HEK293 (cell line): ENCODE data around the gene DCLK1.
"Not testable (repeated sequence)": the region's sequence is repeated elsewhere in the genome, so short reads cannot be mapped to it uniquely, and the experiment has no call there.

Experiments used
- CTCF ChIA-PET: fragments of 350-600 bp; formaldehyde crosslinking; extraction: SDS; loops from one replicate; lab custom pipeline; 2021; ENCODE audit warnings: antibody characterized with exemption; lab: Yijun Ruan, JAX
- POLR2A ChIA-PET: fragments of 300-600 bp; formaldehyde crosslinking; extraction: SDS; loops from one replicate; lab custom pipeline; 2020; ENCODE audit warnings: antibody characterized with exemption, inconsistent platforms; lab: Yijun Ruan, JAX
- H3K27ac ChIP-seq: fragments of 200-500 bp; sonication (Bioruptor generic); 2 replicates; pipeline ENCODE4 v1.5.1; 2014; ENCODE audit warnings: low read depth, low read length, control low read depth, inconsistent platforms; ENCODE audit errors: extremely low read depth
- H3K36me3 ChIP-seq, 2 experiments: fragments of 200-500 bp in 1 of 2; sonication (Bioruptor generic) in 1 of 2; 1 replicate in 1 of 2; 2 replicates in 1 of 2; pipeline ENCODE4 v1.5.1; 2014 to 2017; ENCODE audit warnings: inconsistent platforms in 2 of 2, low read length in 2 of 2; ENCODE audit not compliant: control insufficient read depth in 2 of 2, insufficient read depth in 1 of 2
- H3K4me1 ChIP-seq: fragments of 200-500 bp; sonication (Bioruptor generic); 2 replicates; pipeline ENCODE4 v1.5.1; 2014; ENCODE audit warnings: mild to moderate bottlenecking, low read length, inconsistent platforms; ENCODE audit not compliant: control insufficient read depth, insufficient read depth
- H3K4me3 ChIP-seq: 2 replicates; pipeline ENCODE4 v1.5.1; 2011; ENCODE audit warnings: low read depth, mild to moderate bottlenecking, control low read depth, low read length, moderate library complexity
- H3K9me3 ChIP-seq: fragments of 200-500 bp; sonication (Bioruptor generic); 2 replicates; pipeline ENCODE4 v1.5.1; 2014; ENCODE audit warnings: low read depth, low read length, inconsistent platforms; ENCODE audit not compliant: control insufficient read depth, insufficient read depth
- PRDM2 ChIP-seq: fragments of 450-650 bp; formaldehyde crosslinking; IDR thresholded peaks from 2 replicates; pipeline ENCODE4 v1.5.1; 2016; ENCODE audit warnings: missing biosample characterization, missing genetic modification characterization, borderline replicate concordance
- SETDB1 ChIP-seq: IDR thresholded peaks from one replicate; pipeline ENCODE4 v1.6.1; 2017; ENCODE audit warnings: mild to moderate bottlenecking, low read length, moderate library complexity, mixed read lengths; ENCODE audit not compliant: insufficient read length
- ZBTB21 ChIP-seq: fragments of 450-650 bp; formaldehyde crosslinking; IDR thresholded peaks from 2 replicates; pipeline ENCODE4 v1.5.1; 2017; ENCODE audit warnings: missing biosample characterization, missing genetic modification characterization
- ZFP41 ChIP-seq: fragments of 450-650 bp; formaldehyde crosslinking; IDR thresholded peaks from 2 replicates; pipeline ENCODE4 v1.5.1; 2016; ENCODE audit warnings: missing biosample characterization, missing genetic modification characterization, borderline replicate concordance
- ZNF132 ChIP-seq: fragments of 450-650 bp; formaldehyde crosslinking; IDR thresholded peaks from 2 replicates; pipeline ENCODE4 v1.5.1; 2017; ENCODE audit warnings: missing biosample characterization, missing genetic modification characterization, borderline replicate concordance
- ZNF37A ChIP-seq: fragments of 450-650 bp; IDR thresholded peaks from 2 replicates; pipeline ENCODE4 v1.5.1; 2018; ENCODE audit warnings: missing biosample characterization, missing genetic modification characterization
- ZNF626 ChIP-seq: fragments of 450-650 bp; sonication (Bioruptor Pico); formaldehyde crosslinking; IDR thresholded peaks from 2 replicates; pipeline ENCODE4 v1.5.1; 2018; ENCODE audit warnings: missing biosample characterization, missing genetic modification characterization, inconsistent platforms
- ZSCAN23 ChIP-seq: fragments of 450-650 bp; formaldehyde crosslinking; IDR thresholded peaks from 2 replicates; pipeline ENCODE4 v1.5.1; 2016; ENCODE audit warnings: missing biosample characterization, missing genetic modification characterization
- TF ChIP-seq, protein P1 (sequence below): fragments of 450-650 bp; formaldehyde crosslinking; conservative IDR thresholded peaks from 2 replicates; pipeline ENCODE4 v1.5.1; 2016; ENCODE audit warnings: low read depth, missing biosample characterization, missing genetic modification characterization

DCLK1 gene

DNA sequence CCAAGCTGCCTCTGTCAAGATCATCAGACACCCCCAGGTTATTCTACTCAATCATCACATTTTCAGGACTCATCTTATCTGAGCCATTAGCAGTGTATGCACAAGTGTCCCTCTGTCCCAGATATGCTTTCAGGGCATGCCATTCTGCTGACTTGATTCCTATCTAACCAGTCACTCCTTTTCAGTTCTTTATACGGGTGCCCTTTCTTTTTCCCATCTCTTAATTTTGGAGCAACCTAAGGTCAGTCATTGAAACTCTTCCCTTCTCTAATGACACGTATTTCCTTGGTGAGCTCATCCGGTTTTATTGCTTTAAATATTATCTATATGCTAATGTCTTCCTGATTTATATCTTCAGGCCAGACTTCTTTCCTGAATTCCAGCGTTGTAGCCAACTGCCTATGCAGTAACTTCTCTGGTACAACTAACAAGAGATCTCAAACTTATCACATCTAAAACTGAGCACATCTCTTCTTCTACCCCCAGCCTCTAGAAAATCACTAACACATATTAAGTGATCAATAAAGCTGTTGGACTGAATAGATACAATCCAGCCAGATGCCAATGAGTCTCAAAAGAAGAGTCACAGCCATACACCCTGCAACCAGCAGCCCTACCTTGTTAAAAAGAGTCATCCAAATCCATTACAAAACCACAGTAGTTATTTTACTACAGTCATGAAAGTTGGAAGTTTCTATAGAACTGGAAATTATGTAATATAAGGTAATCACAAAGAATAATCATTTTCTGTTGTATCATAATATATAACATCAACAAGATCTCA lies 58.8 kb downstream of the DCLK1 start:
- H3K9me3 ChIP-seq = no peaks in the 10 kb centered on the region
- H3K36me3 ChIP-seq = no peaks in the 10 kb centered on the region
- H3K4me1 ChIP-seq = no peaks in the 10 kb centered on the region
- H3K27ac ChIP-seq = no peak overlapping the region
- POLR2A ChIA-PET = no interaction called here
- H3K4me3 ChIP-seq = no peak overlapping the region
- no peak for TF ChIP-seq ZSCAN23 (tag by site-specific recombination)
- no peak for TF ChIP-seq ZNF37A (tag by site-specific recombination)
- TF ChIP-seq SETDB1 = no peak
- TF ChIP-seq ZFP41 (tag by site-specific recombination) = no peak
- TF ChIP-seq ZNF626 (tag by site-specific recombination) = no peak
- TF ChIP-seq, protein P1, sequence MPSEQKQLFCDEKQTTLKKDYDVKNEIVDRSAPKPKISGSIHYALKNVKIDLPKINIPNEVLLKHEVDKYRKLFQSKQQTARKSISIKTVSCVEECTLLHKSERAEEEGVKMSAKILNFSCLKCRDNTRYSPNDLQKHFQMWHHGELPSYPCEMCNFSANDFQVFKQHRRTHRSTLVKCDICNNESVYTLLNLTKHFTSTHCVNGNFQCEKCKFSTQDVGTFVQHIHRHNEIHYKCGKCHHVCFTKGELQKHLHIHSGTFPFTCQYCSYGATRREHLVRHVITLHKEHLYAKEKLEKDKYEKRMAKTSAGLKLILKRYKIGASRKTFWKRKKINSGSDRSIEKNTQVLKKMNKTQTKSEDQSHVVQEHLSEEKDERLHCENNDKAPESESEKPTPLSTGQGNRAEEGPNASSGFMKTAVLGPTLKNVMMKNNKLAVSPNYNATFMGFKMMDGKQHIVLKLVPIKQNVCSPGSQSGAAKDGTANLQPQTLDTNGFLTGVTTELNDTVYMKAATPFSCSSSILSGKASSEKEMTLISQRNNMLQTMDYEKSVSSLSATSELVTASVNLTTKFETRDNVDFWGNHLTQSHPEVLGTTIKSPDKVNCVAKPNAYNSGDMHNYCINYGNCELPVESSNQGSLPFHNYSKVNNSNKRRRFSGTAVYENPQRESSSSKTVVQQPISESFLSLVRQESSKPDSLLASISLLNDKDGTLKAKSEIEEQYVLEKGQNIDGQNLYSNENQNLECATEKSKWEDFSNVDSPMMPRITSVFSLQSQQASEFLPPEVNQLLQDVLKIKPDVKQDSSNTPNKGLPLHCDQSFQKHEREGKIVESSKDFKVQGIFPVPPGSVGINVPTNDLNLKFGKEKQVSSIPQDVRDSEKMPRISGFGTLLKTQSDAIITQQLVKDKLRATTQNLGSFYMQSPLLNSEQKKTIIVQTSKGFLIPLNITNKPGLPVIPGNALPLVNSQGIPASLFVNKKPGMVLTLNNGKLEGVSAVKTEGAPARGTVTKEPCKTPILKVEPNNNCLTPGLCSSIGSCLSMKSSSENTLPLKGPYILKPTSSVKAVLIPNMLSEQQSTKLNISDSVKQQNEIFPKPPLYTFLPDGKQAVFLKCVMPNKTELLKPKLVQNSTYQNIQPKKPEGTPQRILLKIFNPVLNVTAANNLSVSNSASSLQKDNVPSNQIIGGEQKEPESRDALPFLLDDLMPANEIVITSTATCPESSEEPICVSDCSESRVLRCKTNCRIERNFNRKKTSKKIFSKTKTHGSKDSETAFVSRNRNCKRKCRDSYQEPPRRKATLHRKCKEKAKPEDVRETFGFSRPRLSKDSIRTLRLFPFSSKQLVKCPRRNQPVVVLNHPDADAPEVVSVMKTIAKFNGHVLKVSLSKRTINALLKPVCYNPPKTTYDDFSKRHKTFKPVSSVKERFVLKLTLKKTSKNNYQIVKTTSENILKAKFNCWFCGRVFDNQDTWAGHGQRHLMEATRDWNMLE (tag by site-specific recombination) = no peak
- no peak for TF ChIP-seq ZNF132 (tag by site-specific recombination)
- no peak for TF ChIP-seq PRDM2
- no peak for TF ChIP-seq ZBTB21 (tag by site-specific recombination)
- CTCF ChIA-PET = interaction anchor here (0.6 kb wide), 1 partner anchor 22 kb away, joined by 5 read pairs; no protein-coding TSS in a partner anchor

GRCh38 chr13:36070504-36071192 lies 60.5 kb downstream of the DCLK1 start:
- H3K4me3 ChIP-seq, H3K36me3 ChIP-seq, POLR2A ChIA-PET, H3K9me3 ChIP-seq, H3K4me1 ChIP-seq, H3K27ac ChIP-seq: not testable (repeated sequence)
- CTCF ChIA-PET = interaction anchor here (0.6 kb wide), 1 partner anchor 137 kb away, joined by 3 read pairs; no protein-coding TSS in a partner anchor
